Inflammatory macrophage (primary cell): ENCODE data around the gene ANKRD13B.
"Not testable (repeated sequence)": the region's sequence is repeated elsewhere in the genome, so short reads cannot be mapped to it uniquely, and the experiment has no call there.

Experiments used
- DNase-seq, 2 donors: peaks; one replicate each; pipeline ENCODE4 v3.0.0-alpha.2; 2020 to 2022

ANKRD13B gene

GRCh38 chr17:29650396-29650795 lies 57.5 kb downstream of the ANKRD13B start:
- peak; percentile 66 to 68 for DNase-seq

GRCh38 chr17:29651913-29652312 lies 59.0 kb downstream of the ANKRD13B start:
- DNase-seq, result not testable (repeated sequence)

- DNase-seq, result no peak
These were observed 60.0 kb downstream of the ANKRD13B start for GRCh38 chr17:29652976-29653375.

- DNase-seq, result no peak
These were observed 61.2 kb downstream of the ANKRD13B start for GRCh38 chr17:29653995-29654714.

GRCh38 chr17:29655323-29655722 lies 62.4 kb downstream of the ANKRD13B start:
- no peak for DNase-seq

GRCh38 chr17:29659155-29659554 lies 66.2 kb downstream of the ANKRD13B start:
- no peak for DNase-seq

GRCh38 chr17:29661213-29661612 lies 68.3 kb downstream of the ANKRD13B start:
- no peak for DNase-seq

- DNase-seq, result no peak
These were observed 70.2 kb downstream of the ANKRD13B start for GRCh38 chr17:29663155-29663554.
